Measurements from ENCODE around the gene EPG5. TPM values are rescaled to one million over a fixed set of nuclear protein-coding genes. Genes with fewer than 3 reads are reported as not detected.

Gene EPG5
- total and polyA plus RNA-seq, 10 of the 15 experiments (the other 5 are each of a cell fraction or from before 2014, with no cell fraction given): 1.9 to 27.7 (median 9.0) TPM

DNA sequence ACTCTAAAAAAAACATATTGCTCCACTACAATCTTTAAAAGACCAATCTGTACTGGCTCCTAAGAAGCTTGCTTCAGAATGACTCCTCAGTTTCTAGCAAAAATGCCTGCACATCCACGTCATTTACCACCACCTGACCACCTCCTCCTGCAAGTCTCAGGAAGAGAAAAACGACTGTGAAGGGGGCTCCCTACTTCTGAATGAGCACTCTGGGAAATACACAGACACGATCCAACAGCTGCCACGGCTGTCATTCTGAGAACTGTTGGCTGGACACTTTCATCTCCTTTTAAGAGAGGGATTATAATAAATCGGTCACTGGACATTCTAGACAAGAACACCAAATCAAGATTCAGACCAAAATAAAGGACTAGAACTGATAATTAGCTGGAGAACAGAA lies 21.5 kb downstream of the EPG5 start:
- no peak for TF ChIP-seq RFX5 (IDR thresholded peaks at IDR 0.05; ENCODE audit: low read depth, low read length)
- TF ChIP-seq TARDBP (IDR thresholded peaks at IDR 0.05; ENCODE audit: borderline replicate concordance): no peak
- no peak for TF ChIP-seq JUNB (IDR thresholded peaks at IDR 0.05)
- no peak for TF ChIP-seq RBBP5 (conservative IDR thresholded peaks at IDR 0.05)
- TF ChIP-seq SUPT20H (IDR thresholded peaks at IDR 0.05; ENCODE audit: borderline replicate concordance, control insufficient read depth, low read depth, low read length): no peak
- TF ChIP-seq IKZF2 (IDR thresholded peaks at IDR 0.05): no peak
- peaks cover 0 to 5% of the 10 kb centered on the region in 2 experiments for H3K36me3 ChIP-seq (ENCODE audit: control insufficient read depth in 2 of 2, insufficient read depth in 2 of 2, low read length in 1 of 2)
- FAIRE-seq (no peak), ATAC-seq (no peak), DNase-seq (ENCODE audit: low read depth, low spot score) (no peak)
- ChIA-PET RAD21 (ENCODE audit: unreplicated experiment) (no interaction called here), POLR2A (interaction anchor here (0.5 kb wide), 1 partner anchor 119 kb away, joined by 6 read pairs; no protein-coding TSS in a partner anchor), SMC1A (ENCODE audit: uncharacterized antibody, unreplicated experiment) (interaction anchor here (0.6 to 1.1 kb wide), 2 partner anchors 15 to 17 kb away, joined by 3 read pairs; no protein-coding TSS in a partner anchor), CTCF (interaction anchor here (0.6 to 1.1 kb wide), 2 partner anchors 17 to 116 kb away, joined by 3 read pairs; no protein-coding TSS in a partner anchor)
- no peak overlapping the region for H2AFZ ChIP-seq (ENCODE audit: control insufficient read depth, low read depth, low read length)
- no peaks in the 10 kb centered on the region; the same call in 1 of the 2 replicates for H3K4me1 ChIP-seq (ENCODE audit: control insufficient read depth, insufficient read depth, low read length)
- no peaks in the 10 kb centered on the region for H4K20me1 ChIP-seq (ENCODE audit: control insufficient read depth, insufficient read depth)
- no peak overlapping the region for H3K9ac ChIP-seq (ENCODE audit: control insufficient read depth, insufficient read depth, low read length)
- H3K4me2 ChIP-seq (ENCODE audit: control insufficient read depth, insufficient read depth): no peak overlapping the region
- 60% methylated on average over 5 of the region's 5 CpGs for WGBS (ENCODE audit: insufficient coverage, insufficient replicate concordance, low lambda C conversion rate, missing lambda C conversion rate)
- in situ Hi-C loops (cut with MboI): no loop called here
- BruUV-seq (replicated peaks): no TSS peak
- no peaks in the 10 kb centered on the region for H3K79me2 ChIP-seq (ENCODE audit: control insufficient read depth, insufficient read depth, low read length)
- intact Hi-C loops (cut with micrococcal nuclease; ENCODE audit: unreplicated experiment): no loop called here
- no peaks in the 10 kb centered on the region for H3K9me3 ChIP-seq (replicated peaks; ENCODE audit: control insufficient read depth, insufficient read depth, low read length)
- H3K27ac ChIP-seq (ENCODE audit: control insufficient read depth, insufficient read depth): no peak overlapping the region
- no peak overlapping the region for H3K4me3 ChIP-seq
- H3K27me3 ChIP-seq (replicated peaks in 1 of 2; ENCODE audit: control insufficient read depth in 2 of 2, insufficient read depth in 2 of 2, low read length in 1 of 2): no peaks in the 10 kb centered on the region

DNA sequence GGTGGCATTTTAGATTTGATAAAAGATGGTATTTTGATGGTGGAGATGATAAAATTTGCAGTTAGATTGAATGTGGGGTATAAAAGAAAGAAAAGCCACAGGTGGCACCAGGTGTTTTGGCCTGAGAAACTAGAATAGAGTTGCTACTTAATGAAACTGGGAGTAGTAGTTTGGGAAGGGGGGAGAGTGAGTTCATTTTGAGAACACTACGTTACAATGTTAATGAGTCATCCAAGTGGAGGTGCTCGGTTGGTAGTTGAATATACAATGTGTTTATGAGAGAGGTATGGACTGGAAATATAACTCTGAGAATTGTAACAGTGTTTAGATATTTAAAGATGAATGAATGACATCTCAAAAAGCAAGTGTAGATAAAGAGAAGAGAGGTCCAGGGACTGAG lies 26.4 kb downstream of the EPG5 start:
- ChIA-PET RAD21 (ENCODE audit: unreplicated experiment) (no interaction called here), SMC1A (ENCODE audit: uncharacterized antibody, unreplicated experiment) (no interaction called here), POLR2A (no interaction called here), CTCF (interaction anchor here (1.0 to 1.6 kb wide), 3 partner anchors 11 to 275 kb away, joined by 3 to 4 read pairs (median 3); no protein-coding TSS in a partner anchor)
- peaks cover 2 to 15% of the 10 kb centered on the region in 2 experiments; a peak in 3 of 4 replicates for H3K36me3 ChIP-seq (ENCODE audit: control insufficient read depth in 2 of 2, insufficient read depth in 2 of 2, low read length in 1 of 2)
- DNase-seq (ENCODE audit: low read depth, low spot score) (no peak), FAIRE-seq (no peak), ATAC-seq (peak; percentile 65)
- H3K4me3 ChIP-seq: no peak overlapping the region
- peaks cover 5% of the 10 kb centered on the region for H3K4me1 ChIP-seq (ENCODE audit: control insufficient read depth, insufficient read depth, low read length)
- H3K9ac ChIP-seq (ENCODE audit: control insufficient read depth, insufficient read depth, low read length): no peak overlapping the region
- TF ChIP-seq JUNB (IDR thresholded peaks at IDR 0.05): peak; percentile 22; the same call in 1 of the 2 replicates
- no peak for TF ChIP-seq CBX3 (IDR thresholded peaks at IDR 0.05; ENCODE audit: borderline replicate concordance, low read depth)
- no peak for TF ChIP-seq SREBF2 (IDR thresholded peaks at IDR 0.05; ENCODE audit: low read length)
- TF ChIP-seq ATF7 (IDR thresholded peaks at IDR 0.05; ENCODE audit: low read depth): 0 out of 2 replicates have a peak, but pooled peaks have one; percentile 27
- no peak overlapping the region for H2AFZ ChIP-seq (ENCODE audit: control insufficient read depth, low read depth, low read length)
- no peaks in the 10 kb centered on the region for H4K20me1 ChIP-seq (ENCODE audit: control insufficient read depth, insufficient read depth)
- 5% methylated on average over 2 of the region's 2 CpGs for WGBS (ENCODE audit: insufficient coverage, insufficient replicate concordance, low lambda C conversion rate, missing lambda C conversion rate)
- in situ Hi-C loops (cut with MboI): no loop called here
- BruUV-seq (replicated peaks): no TSS peak
- intact Hi-C loops (cut with micrococcal nuclease; ENCODE audit: unreplicated experiment): no loop called here
- H3K79me2 ChIP-seq (ENCODE audit: control insufficient read depth, insufficient read depth, low read length): no peaks in the 10 kb centered on the region
- no peaks in the 10 kb centered on the region for H3K9me3 ChIP-seq (replicated peaks; ENCODE audit: control insufficient read depth, insufficient read depth, low read length)
- H3K4me2 ChIP-seq (ENCODE audit: control insufficient read depth, insufficient read depth): no peak overlapping the region
- H3K27ac ChIP-seq (ENCODE audit: control insufficient read depth, insufficient read depth): no peak overlapping the region
- H3K27me3 ChIP-seq (replicated peaks in 1 of 2; ENCODE audit: control insufficient read depth in 2 of 2, insufficient read depth in 2 of 2, low read length in 1 of 2): no peaks in the 10 kb centered on the region
